ENCODE results near the gene FBXL17. TPM values are rescaled to one million over a fixed set of nuclear protein-coding genes. Genes with fewer than 3 reads are reported as not detected.

The FBXL17 gene
- total and polyA plus RNA-seq, 4 donors: 2.1 to 14.1 (median 6.3) TPM

- TF ChIP-seq ZBTB33 (IDR thresholded peaks at IDR 0.05) (no peak), NR2F2 (IDR thresholded peaks at IDR 0.05) (no peak)
Observed at GRCh38 chr5:107955321-107955720, 426.6 kb downstream of the FBXL17 start (continued).

- no peaks in the 10 kb centered on the region for H3K9me3 ChIP-seq (ENCODE audit: control insufficient read depth in 4 of 4, low read length in 3 of 4)
- H3K27me3 ChIP-seq (ENCODE audit: control insufficient read depth in 4 of 4, insufficient read depth in 4 of 4, low read length in 3 of 4): no peaks in the 10 kb centered on the region
- TF ChIP-seq SP1 (IDR thresholded peaks at IDR 0.05) (no peak), NR2F2 (IDR thresholded peaks at IDR 0.05) (no peak), ATF3 (IDR thresholded peaks at IDR 0.05) (no peak), ZBTB33 (IDR thresholded peaks at IDR 0.05) (no peak), GABPA (IDR thresholded peaks at IDR 0.05 in 1 of 2, conservative IDR thresholded peaks at IDR 0.05 in 1 of 2) (no peak), TAF1 (conservative IDR thresholded peaks at IDR 0.05) (no peak), JUND (IDR thresholded peaks at IDR 0.05) (no peak), MAX (IDR thresholded peaks at IDR 0.05) (no peak), RAD21 (IDR thresholded peaks at IDR 0.05) (no peak)
- H3K4me3 ChIP-seq (ENCODE audit: low read depth in 1 of 3, low read length in 3 of 3): no peak overlapping the region
- H3K9ac ChIP-seq (ENCODE audit: low read depth in 1 of 2, low read length in 2 of 2): no peak overlapping the region
- no peaks in the 10 kb centered on the region for H3K4me1 ChIP-seq (ENCODE audit: control insufficient read depth in 4 of 4, insufficient read depth in 4 of 4, low read length in 3 of 4)
- no peak overlapping the region for H3K27ac ChIP-seq (ENCODE audit: low read depth in 1 of 2, low read length in 2 of 2)
- DNase-seq (ENCODE audit: low spot score): no peak
- H3K36me3 ChIP-seq (ENCODE audit: control insufficient read depth in 4 of 4, insufficient read depth in 3 of 4, low read depth in 1 of 4, low read length in 3 of 4): no peaks in the 10 kb centered on the region
Observed at GRCh38 chr5:107954254-107954653, 427.6 kb downstream of the FBXL17 start.

GRCh38 chr5:107952450-107952849 lies 429.4 kb downstream of the FBXL17 start:
- Histone ChIP-seq H3K27ac (ENCODE audit: low read depth in 1 of 2, low read length in 2 of 2) (no peak overlapping the region), H3K27me3 (ENCODE audit: control insufficient read depth in 4 of 4, insufficient read depth in 4 of 4, low read length in 3 of 4) (no peaks in the 10 kb centered on the region), H3K9me3 (ENCODE audit: control insufficient read depth in 4 of 4, low read length in 3 of 4) (no peaks in the 10 kb centered on the region), H3K4me1 (ENCODE audit: control insufficient read depth in 4 of 4, insufficient read depth in 4 of 4, low read length in 3 of 4) (no peaks in the 10 kb centered on the region), H3K4me3 (ENCODE audit: low read depth in 1 of 3, low read length in 3 of 3) (no peak overlapping the region), H3K36me3 (ENCODE audit: control insufficient read depth in 4 of 4, insufficient read depth in 3 of 4, low read depth in 1 of 4, low read length in 3 of 4) (no peaks in the 10 kb centered on the region), H3K9ac (ENCODE audit: low read depth in 1 of 2, low read length in 2 of 2) (no peak overlapping the region)
- 67% methylated on average over 4 of the region's 4 CpGs for WGBS
- TF ChIP-seq SP1 (IDR thresholded peaks at IDR 0.05) (no peak), MAX (IDR thresholded peaks at IDR 0.05) (no peak), FOXA1 (IDR thresholded peaks at IDR 0.05) (no peak), RXRA (IDR thresholded peaks at IDR 0.05) (no peak), JUND (IDR thresholded peaks at IDR 0.05) (no peak), ZBTB33 (IDR thresholded peaks at IDR 0.05) (no peak), YY1 (IDR thresholded peaks at IDR 0.05) (no peak)
- DNase-seq (ENCODE audit: low spot score): no peak

Data from liver (tissue), 9 donors.